Limb (tissue), 2 donors: ENCODE results near the gene NEDD4L.

Experiments used
- DNase-seq, 2 donors: peaks; one replicate each; pipeline ENCODE4 v3.0.0-alpha.2; 2016; ENCODE audit errors: extremely low spot score in 2 of 2

Gene NEDD4L

GRCh38 chr18:58339890-58340289 is 295.9 kb downstream of the NEDD4L start:
- DNase-seq: no peak

GRCh38 chr18:58341916-58342315 is 297.9 kb downstream of the NEDD4L start:
- DNase-seq: no peak

- peak in 1 of 2 donors; percentile 49 for DNase-seq
These were observed 300.1 kb downstream of the NEDD4L start for GRCh38 chr18:58344080-58344670.

- DNase-seq: peak in 1 of 2 donors; percentile 70
These were observed 300.9 kb downstream of the NEDD4L start for GRCh38 chr18:58344861-58345463.

GRCh38 chr18:58345875-58346274 is 301.8 kb downstream of the NEDD4L start:
- DNase-seq: no peak

- no peak for DNase-seq
These were observed 303.1 kb downstream of the NEDD4L start for GRCh38 chr18:58347135-58347534.

- no peak for DNase-seq
These were observed 304.5 kb downstream of the NEDD4L start for GRCh38 chr18:58348517-58348916.

GRCh38 chr18:58348951-58349350 is 304.9 kb downstream of the NEDD4L start:
- DNase-seq: no peak

GRCh38 chr18:58349650-58350049 is 305.6 kb downstream of the NEDD4L start:
- DNase-seq: no peak

- DNase-seq: no peak
These were observed 306.5 kb downstream of the NEDD4L start for GRCh38 chr18:58350526-58350925.

GRCh38 chr18:58351776-58352175 is 307.8 kb downstream of the NEDD4L start:
- no peak for DNase-seq

- no peak for DNase-seq
These were observed 309.6 kb downstream of the NEDD4L start for GRCh38 chr18:58353581-58353980.

- no peak for DNase-seq
These were observed 310.0 kb downstream of the NEDD4L start for GRCh38 chr18:58354051-58354450.

GRCh38 chr18:58354791-58355190 is 310.8 kb downstream of the NEDD4L start:
- DNase-seq: no peak

- DNase-seq: no peak
These were observed 311.2 kb downstream of the NEDD4L start for GRCh38 chr18:58355243-58355642.

GRCh38 chr18:58359218-58359617 is 315.2 kb downstream of the NEDD4L start:
- no peak for DNase-seq

GRCh38 chr18:58359620-58360019 is 315.6 kb downstream of the NEDD4L start:
- DNase-seq: no peak

GRCh38 chr18:58360324-58360723 is 316.3 kb downstream of the NEDD4L start:
- no peak for DNase-seq

GRCh38 chr18:58361212-58361611 is 317.2 kb downstream of the NEDD4L start:
- DNase-seq: no peak

- DNase-seq: peak in 1 of 2 donors; percentile 15
These were observed 318.1 kb downstream of the NEDD4L start for GRCh38 chr18:58362027-58362575.

- DNase-seq: no peak
These were observed 318.8 kb downstream of the NEDD4L start for GRCh38 chr18:58362829-58363271.

- no peak for DNase-seq
These were observed 319.9 kb downstream of the NEDD4L start for GRCh38 chr18:58363767-58364540.
